Embryonic facial prominence (tissue), 1 donor: ENCODE data around the gene KLHL5.
"Not testable (repeated sequence)": the region's sequence is repeated elsewhere in the genome, so short reads cannot be mapped to it uniquely, and the experiment has no call there.

Experiments
- DNase-seq: peaks from one replicate; pipeline ENCODE4 v3.0.0-alpha.2; 2016; ENCODE audit errors: extremely low spot score

KLHL5 gene

GRCh38 chr4:39062094-39062769 is at the start of gene KLHL5:
KLHL5 (plus strand) TSS chr4:39062232; CDS start chr4:39062653, 421 bp downstream.
- peak; percentile 33 for DNase-seq

GRCh38 chr4:39014028-39014427 is 48.0 kb upstream of the KLHL5 start:
- no peak for DNase-seq

GRCh38 chr4:39020130-39020529 is 41.9 kb upstream of the KLHL5 start:
- DNase-seq, result no peak

- no peak for DNase-seq
Observed at GRCh38 chr4:39021631-39022030, 40.4 kb upstream of the KLHL5 start.

GRCh38 chr4:39022241-39022640 is 39.8 kb upstream of the KLHL5 start:
- no peak for DNase-seq

GRCh38 chr4:39023059-39023458 is 39.0 kb upstream of the KLHL5 start:
- no peak for DNase-seq

GRCh38 chr4:39024311-39024865 is 37.6 kb upstream of the KLHL5 start:
- DNase-seq, result no peak

GRCh38 chr4:39025552-39026085 is 36.4 kb upstream of the KLHL5 start:
- no peak for DNase-seq

- no peak for DNase-seq
Observed at GRCh38 chr4:39026096-39026495, 35.9 kb upstream of the KLHL5 start.

- DNase-seq, result no peak
Observed at GRCh38 chr4:39029752-39030694, 32.0 kb upstream of the KLHL5 start.

- no peak for DNase-seq
Observed at GRCh38 chr4:39030725-39031124, 31.3 kb upstream of the KLHL5 start.

GRCh38 chr4:39031590-39032020 is 30.4 kb upstream of the KLHL5 start:
- not testable (repeated sequence) for DNase-seq

GRCh38 chr4:39032218-39033085 is 29.6 kb upstream of the KLHL5 start, which contains the start of gene TMEM156:
TMEM156 (minus strand) TSS chr4:39032409; CDS start chr4:39032313, 96 bp downstream.
- no peak for DNase-seq

- no peak for DNase-seq
Observed at GRCh38 chr4:39036172-39036571, 25.9 kb upstream of the KLHL5 start.

GRCh38 chr4:39037491-39037825 is 24.6 kb upstream of the KLHL5 start:
- DNase-seq, result no peak

GRCh38 chr4:39037941-39038340 is 24.1 kb upstream of the KLHL5 start:
- DNase-seq, result no peak

GRCh38 chr4:39039108-39039507 is 22.9 kb upstream of the KLHL5 start:
- DNase-seq, result no peak

GRCh38 chr4:39042366-39042765 is 19.7 kb upstream of the KLHL5 start:
- no peak for DNase-seq

GRCh38 chr4:39043058-39043860 is 18.8 kb upstream of the KLHL5 start:
- DNase-seq, result peak; percentile 27

GRCh38 chr4:39043861-39044363 is 18.1 kb upstream of the KLHL5 start:
- DNase-seq, result no peak
